Fibroblast of pulmonary artery (primary cell): Measurements from ENCODE around the gene APIP.

Experiments
- DNase-seq: peaks from one replicate; pipeline ENCODE4 v3.0.0-alpha.2; 2010; ENCODE audit warnings: low read depth
- H3K4me3 ChIP-seq: replicated peaks from 2 replicates; pipeline ENCODE4 v1.5.1; 2011; ENCODE audit warnings: low read depth, mild to moderate bottlenecking, control low read depth, low read length, moderate library complexity
- TF ChIP-seq, protein P1 (sequence below): IDR thresholded peaks from 2 replicates; pipeline ENCODE4 v1.5.1; 2011; ENCODE audit warnings: mild to moderate bottlenecking, control low read depth, low read length, inconsistent platforms; ENCODE audit errors: missing control alignments

The APIP gene

GRCh38 chr11:34957606-34958005 lies 41.4 kb upstream of the APIP start:
- no peak for DNase-seq
- TF ChIP-seq, protein P1, sequence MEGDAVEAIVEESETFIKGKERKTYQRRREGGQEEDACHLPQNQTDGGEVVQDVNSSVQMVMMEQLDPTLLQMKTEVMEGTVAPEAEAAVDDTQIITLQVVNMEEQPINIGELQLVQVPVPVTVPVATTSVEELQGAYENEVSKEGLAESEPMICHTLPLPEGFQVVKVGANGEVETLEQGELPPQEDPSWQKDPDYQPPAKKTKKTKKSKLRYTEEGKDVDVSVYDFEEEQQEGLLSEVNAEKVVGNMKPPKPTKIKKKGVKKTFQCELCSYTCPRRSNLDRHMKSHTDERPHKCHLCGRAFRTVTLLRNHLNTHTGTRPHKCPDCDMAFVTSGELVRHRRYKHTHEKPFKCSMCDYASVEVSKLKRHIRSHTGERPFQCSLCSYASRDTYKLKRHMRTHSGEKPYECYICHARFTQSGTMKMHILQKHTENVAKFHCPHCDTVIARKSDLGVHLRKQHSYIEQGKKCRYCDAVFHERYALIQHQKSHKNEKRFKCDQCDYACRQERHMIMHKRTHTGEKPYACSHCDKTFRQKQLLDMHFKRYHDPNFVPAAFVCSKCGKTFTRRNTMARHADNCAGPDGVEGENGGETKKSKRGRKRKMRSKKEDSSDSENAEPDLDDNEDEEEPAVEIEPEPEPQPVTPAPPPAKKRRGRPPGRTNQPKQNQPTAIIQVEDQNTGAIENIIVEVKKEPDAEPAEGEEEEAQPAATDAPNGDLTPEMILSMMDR = no peak
- H3K4me3 ChIP-seq = no peak overlapping the region

GRCh38 chr11:34957206-34957605 lies 41.0 kb upstream of the APIP start:
- H3K4me3 ChIP-seq = no peak overlapping the region
- no peak for DNase-seq
- TF ChIP-seq, protein P1 = no peak

DNA sequence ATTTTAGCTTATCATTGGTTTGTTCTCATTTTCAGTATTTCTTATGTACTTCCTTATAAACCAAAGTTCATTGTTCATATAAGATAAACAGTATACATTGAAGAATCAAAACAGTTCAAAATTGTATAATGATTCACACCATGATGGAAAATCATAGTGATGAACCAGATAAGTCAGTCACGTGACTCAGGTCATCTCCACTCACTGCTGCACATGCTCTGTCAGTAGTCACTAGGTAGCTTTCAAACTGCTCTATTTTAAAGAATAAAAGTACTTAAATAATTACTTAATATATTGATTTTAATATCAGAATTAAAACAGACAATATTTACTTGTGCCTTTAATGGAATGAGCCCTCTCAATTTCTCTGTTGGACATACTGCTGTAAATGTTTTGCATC lies 37.8 kb upstream of the APIP start:
- no peak overlapping the region for H3K4me3 ChIP-seq
- no peak for DNase-seq
- TF ChIP-seq, protein P1 = no peak

DNA sequence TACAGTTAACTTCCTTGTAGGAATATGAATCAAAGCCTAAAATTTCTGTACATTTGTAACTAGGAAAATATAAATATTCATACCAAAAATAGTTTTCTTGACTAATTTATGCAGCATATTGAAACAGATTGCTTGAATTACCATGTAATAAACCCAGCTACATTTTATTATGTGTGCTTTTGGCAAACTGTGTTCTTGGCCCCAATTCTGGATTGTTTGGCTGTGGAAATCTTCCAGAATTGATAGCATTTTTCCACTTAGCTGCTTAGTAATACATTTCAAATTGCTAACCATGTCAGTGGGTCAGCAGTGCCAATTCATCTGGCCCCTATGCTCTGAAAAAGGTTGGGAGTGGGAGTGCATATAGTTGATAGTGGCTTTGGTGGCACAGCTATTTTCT lies 32.5 kb upstream of the APIP start:
- DNase-seq = peak; percentile 53
- TF ChIP-seq, protein P1 = no peak
- no peak overlapping the region for H3K4me3 ChIP-seq

- TF ChIP-seq, protein P1 = no peak
- DNase-seq = no peak
- H3K4me3 ChIP-seq = no peak overlapping the region
Observed at GRCh38 chr11:34944692-34945091, 28.5 kb upstream of the APIP start.

- TF ChIP-seq, protein P1 = no peak
- no peak for DNase-seq
Observed at GRCh38 chr11:34941688-34942087, 25.5 kb upstream of the APIP start.

DNA sequence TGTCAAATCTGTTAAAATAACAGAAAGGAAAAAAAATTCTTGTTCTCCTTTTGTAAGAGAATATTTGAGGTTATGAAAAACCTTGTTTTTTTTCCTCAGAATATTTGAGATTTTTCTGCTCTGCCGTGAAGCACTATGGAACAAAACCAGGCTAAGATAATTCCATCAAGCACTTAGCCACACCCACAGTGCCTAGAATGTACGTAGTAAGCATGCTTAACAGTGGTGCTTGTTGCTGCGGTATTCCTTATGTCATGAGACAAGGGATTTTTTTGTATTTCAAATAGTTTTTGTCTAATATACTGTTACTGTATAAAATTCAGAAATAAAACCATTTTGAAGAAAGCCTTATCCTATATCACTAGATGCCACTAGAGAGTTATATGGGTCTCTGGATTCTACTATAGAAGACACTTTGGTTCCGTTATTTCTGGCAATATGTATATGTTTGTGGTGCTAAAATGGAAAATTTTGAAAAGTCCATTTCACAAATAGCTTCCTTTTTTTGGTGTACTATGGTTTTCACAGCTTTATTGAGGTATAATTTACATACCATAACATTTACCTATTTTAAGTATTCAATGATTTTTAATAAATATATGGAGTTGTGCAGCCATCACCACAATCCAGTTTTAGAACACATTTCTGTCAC lies 24.0 kb upstream of the APIP start:
- peak; percentile 16 for DNase-seq
- no peak overlapping the region for H3K4me3 ChIP-seq
- TF ChIP-seq, protein P1 = no peak

More at GRCh38 chr11:34941688-34942087, 25.5 kb upstream of the APIP start:
- no peak overlapping the region for H3K4me3 ChIP-seq
